Thyroid gland (tissue), 4 donors: ENCODE data around the gene AGO4. TPM values are rescaled to one million over a fixed set of nuclear protein-coding genes. Genes with fewer than 3 reads are reported as not detected.
"Not testable (repeated sequence)": the region's sequence is repeated elsewhere in the genome, so short reads cannot be mapped to it uniquely, and the experiment has no call there.

ENCODE experiments used
- DNase-seq, 2 donors: peaks; one replicate each; pipeline ENCODE4 v3.0.0-alpha.2; 2019
- H3K27ac ChIP-seq, 3 donors: fragments of 200-600 bp; sonication (generic); 1 replicate in 2 of 3; 2 replicates in 1 of 3; pipeline ENCODE4 v1.5.1; 2016 to 2019; ENCODE audit warnings: mild to moderate bottlenecking in 1 of 3, moderate library complexity in 1 of 3
- H3K27me3 ChIP-seq: fragments of 200-600 bp; sonication (generic); one replicate; pipeline ENCODE4 v1.5.1; 2019
- H3K36me3 ChIP-seq, 2 donors: fragments of 200-600 bp; sonication (generic); one replicate each; pipeline ENCODE4 v1.5.1; 2016 to 2019
- H3K4me1 ChIP-seq, 2 donors: fragments of 200-600 bp; sonication (generic); one replicate each; pipeline ENCODE4 v1.5.1; 2017 to 2019
- H3K4me3 ChIP-seq, 3 donors: fragments of 200-600 bp; sonication (generic); replicated peaks in 1 of 3; 1 replicate in 2 of 3; 2 replicates in 1 of 3; pipeline ENCODE4 v1.5.1; 2016; ENCODE audit warnings: mild to moderate bottlenecking in 1 of 3
- H3K9me3 ChIP-seq: fragments of 200-600 bp; sonication (generic); one replicate; pipeline ENCODE4 v1.5.1; 2017
- POLR2A ChIP-seq, 2 donors: fragments of 450-650 bp; IDR thresholded peaks; one replicate each; pipeline ENCODE4 v1.6.1; 2017; ENCODE audit warnings: antibody characterized with exemption in 2 of 2, mild to moderate bottlenecking in 2 of 2, moderate library complexity in 1 of 2
- WGBS, 2 donors: methylation state at CpG; one replicate each; pipeline ENCODE4 v1.1.5; 2017; 5-methylcytosine and 5-hydroxymethylcytosine counted together
- intact Hi-C: fragments of 100-400 bp; cut with DNase I; formaldehyde crosslinking; loops from one replicate; pipeline ENCODE4 v1.15.1; 2023
- total RNA-seq, 4 donors: library from RNA; depleted of rRNA; stranded (reverse); fragments of >200 nt; gene quantifications; one replicate each; pipeline ENCODE4 v1.2.3, GENCODE V29; 2016
- TF ChIP-seq, protein P1 (sequence below), 6 experiments: fragments of 200-600 bp in 3 of 6; fragments of 450-650 bp in 3 of 6; sonication (generic) in 3 of 6; IDR thresholded peaks; one replicate each; pipeline ENCODE4 v1.5.1; 2016 to 2019; ENCODE audit warnings: antibody characterized with exemption in 6 of 6, mild to moderate bottlenecking in 2 of 6, inconsistent platforms in 1 of 6, moderate library complexity in 1 of 6

AGO4 gene
- total RNA-seq, 4 donors from 2014 or later = 10.2 to 25.4 (median 13.2) TPM

DNA sequence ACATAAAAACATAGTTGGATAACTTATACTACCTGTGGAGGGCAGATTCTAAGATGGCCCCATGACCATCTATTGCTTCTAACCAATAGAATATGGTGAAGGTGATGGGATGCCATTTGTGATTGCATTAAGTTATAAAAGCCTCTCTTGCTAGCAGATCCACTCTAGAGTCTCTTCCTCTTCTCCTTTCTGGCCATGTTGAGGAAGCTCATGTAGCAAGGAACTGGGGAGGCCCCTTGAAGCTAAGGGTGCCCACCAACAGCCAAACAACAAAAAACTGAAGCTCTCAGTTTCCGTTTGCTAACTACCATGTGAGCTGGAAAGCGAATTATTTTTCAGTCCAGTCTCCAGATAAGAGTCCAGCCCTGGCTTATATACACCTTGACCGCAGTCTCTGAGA is 59.2 kb downstream of the AGO4 start:
- no peaks in the 10 kb centered on the region for H3K27me3 ChIP-seq
- no peak for DNase-seq
- no peaks in the 10 kb centered on the region for H3K9me3 ChIP-seq
- no peak overlapping the region for H3K4me3 ChIP-seq
- H3K27ac ChIP-seq = no peak overlapping the region
- TF ChIP-seq, protein P1, sequence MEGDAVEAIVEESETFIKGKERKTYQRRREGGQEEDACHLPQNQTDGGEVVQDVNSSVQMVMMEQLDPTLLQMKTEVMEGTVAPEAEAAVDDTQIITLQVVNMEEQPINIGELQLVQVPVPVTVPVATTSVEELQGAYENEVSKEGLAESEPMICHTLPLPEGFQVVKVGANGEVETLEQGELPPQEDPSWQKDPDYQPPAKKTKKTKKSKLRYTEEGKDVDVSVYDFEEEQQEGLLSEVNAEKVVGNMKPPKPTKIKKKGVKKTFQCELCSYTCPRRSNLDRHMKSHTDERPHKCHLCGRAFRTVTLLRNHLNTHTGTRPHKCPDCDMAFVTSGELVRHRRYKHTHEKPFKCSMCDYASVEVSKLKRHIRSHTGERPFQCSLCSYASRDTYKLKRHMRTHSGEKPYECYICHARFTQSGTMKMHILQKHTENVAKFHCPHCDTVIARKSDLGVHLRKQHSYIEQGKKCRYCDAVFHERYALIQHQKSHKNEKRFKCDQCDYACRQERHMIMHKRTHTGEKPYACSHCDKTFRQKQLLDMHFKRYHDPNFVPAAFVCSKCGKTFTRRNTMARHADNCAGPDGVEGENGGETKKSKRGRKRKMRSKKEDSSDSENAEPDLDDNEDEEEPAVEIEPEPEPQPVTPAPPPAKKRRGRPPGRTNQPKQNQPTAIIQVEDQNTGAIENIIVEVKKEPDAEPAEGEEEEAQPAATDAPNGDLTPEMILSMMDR (IDR thresholded peaks at IDR 0.05) = no peak
- no peak for TF ChIP-seq POLR2A (IDR thresholded peaks at IDR 0.05)
- H3K4me1 ChIP-seq = no peaks in the 10 kb centered on the region
- no peaks in the 10 kb centered on the region for H3K36me3 ChIP-seq
- WGBS, 2 donors = 77 to 81% methylated on average over 3 of the region's 3 CpGs
- intact Hi-C loops = no loop called here

DNA sequence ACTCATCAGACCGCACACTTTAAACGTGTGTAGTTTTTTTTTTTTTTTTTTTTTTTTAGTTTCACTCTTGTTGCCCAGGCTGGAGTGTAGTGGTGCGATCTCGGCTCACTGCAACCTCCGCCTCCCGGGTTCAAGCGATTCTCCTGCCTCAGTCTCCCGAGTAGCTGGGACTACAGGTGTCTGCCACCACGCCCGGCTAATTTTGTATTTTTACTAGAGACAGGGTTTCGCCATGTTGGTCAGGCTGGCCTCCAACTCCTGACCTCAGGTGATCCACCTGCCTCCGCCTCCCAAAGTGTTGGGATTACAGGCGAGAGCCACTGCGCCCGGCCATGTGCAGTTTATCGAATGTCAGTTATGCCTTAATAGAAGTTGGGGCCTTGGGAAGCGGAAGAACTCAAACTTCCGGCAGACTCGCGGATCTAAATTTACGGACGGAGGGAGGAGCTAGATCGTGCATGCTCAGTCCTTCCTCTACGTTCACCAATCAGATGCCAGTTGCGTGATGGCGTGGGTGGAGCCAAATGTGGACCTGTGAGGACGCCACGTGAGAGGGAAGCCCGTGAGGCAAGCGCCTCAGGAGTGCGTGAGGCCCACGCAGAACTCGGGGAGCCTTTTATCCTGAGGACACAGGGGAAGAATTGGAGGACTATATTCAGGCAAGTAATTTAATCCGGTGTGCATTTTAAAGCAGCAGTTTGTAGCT is 61.6 kb downstream of the AGO4 start:
- H3K9me3 ChIP-seq, intact Hi-C loops, H3K4me1 ChIP-seq, H3K4me3 ChIP-seq, H3K27ac ChIP-seq, H3K36me3 ChIP-seq, DNase-seq, H3K27me3 ChIP-seq: not testable (repeated sequence)
- 91% methylated on average over 34 of the region's 34 CpGs for WGBS, 2 donors

DNA sequence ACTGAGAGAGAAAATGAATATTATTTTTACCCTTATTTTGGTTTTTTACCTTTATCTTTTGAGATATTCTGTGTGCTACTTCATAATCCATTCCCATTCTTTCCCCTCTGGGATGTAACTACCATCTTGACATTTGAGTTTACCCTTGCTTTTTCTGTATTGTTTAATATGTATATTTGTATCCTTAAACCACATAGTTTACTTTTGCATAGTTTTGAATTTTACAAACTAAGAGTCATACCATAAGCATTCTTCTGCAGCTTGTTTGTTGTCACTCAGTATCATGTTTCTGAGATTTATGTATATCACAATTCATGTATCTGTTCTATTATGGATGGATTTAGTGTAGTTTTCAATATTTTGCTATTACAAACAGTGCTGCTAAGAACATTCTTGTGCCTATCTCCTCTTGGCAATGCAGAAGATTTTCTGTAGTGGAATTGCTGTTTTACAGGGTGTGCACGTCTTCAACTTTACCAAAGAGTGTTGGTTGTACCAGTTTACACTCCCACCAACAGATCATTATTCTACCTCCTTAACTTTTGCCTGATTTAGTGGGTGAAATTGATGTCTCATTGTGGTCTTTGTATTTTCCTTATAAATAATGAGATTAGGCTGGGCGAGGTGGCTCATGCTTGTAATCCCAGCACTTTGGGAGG is 63.0 kb downstream of the AGO4 start:
- TF ChIP-seq, protein P1 (IDR thresholded peaks at IDR 0.05) = no peak
- H3K4me3 ChIP-seq = no peak overlapping the region
- no peaks in the 10 kb centered on the region for H3K9me3 ChIP-seq
- H3K4me1 ChIP-seq = no peaks in the 10 kb centered on the region
- intact Hi-C loops = no loop called here
- H3K27ac ChIP-seq = no peak overlapping the region
- 92 to 96% methylated on average over 2 of the region's 2 CpGs for WGBS, 2 donors
- no peaks in the 10 kb centered on the region for H3K36me3 ChIP-seq
- H3K27me3 ChIP-seq = no peaks in the 10 kb centered on the region
- no peak for DNase-seq

DNA sequence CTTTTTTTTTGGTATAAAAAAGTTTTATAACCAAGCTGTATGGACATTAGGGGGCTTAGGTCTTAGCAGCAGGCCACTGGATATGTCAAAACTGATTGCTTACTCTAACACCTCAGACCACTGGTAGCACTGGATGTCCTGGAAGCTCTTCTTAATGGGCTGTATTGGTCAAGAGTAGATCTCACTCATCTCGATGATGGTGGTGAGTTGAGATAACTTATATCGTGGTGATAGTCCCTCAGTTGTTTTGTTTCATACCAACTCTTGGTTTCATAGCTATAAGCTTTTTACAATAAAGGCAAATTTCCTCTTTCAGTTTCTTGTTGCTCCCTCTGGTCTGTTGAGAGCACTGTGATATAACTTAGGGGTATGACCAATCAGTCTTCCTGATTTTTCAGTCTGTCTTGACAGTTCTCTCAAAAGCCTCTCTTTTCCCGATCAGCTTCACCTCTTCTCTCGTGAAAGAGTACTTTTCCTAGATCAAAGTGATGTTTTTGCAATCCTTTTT is 65.5 kb downstream of the AGO4 start:
- DNase-seq = no peak
- H3K27me3 ChIP-seq = no peaks in the 10 kb centered on the region
- H3K27ac ChIP-seq = no peak overlapping the region
- intact Hi-C loops = no loop called here
- no peaks in the 10 kb centered on the region for H3K4me1 ChIP-seq
- 59 to 65% methylated on average over 4 of the region's 4 CpGs for WGBS, 2 donors
- TF ChIP-seq, protein P1 (IDR thresholded peaks at IDR 0.05) = no peak
- TF ChIP-seq POLR2A (IDR thresholded peaks at IDR 0.05) = no peak
- no peak overlapping the region for H3K4me3 ChIP-seq
- H3K36me3 ChIP-seq = no peaks in the 10 kb centered on the region
- H3K9me3 ChIP-seq = no peaks in the 10 kb centered on the region

DNA sequence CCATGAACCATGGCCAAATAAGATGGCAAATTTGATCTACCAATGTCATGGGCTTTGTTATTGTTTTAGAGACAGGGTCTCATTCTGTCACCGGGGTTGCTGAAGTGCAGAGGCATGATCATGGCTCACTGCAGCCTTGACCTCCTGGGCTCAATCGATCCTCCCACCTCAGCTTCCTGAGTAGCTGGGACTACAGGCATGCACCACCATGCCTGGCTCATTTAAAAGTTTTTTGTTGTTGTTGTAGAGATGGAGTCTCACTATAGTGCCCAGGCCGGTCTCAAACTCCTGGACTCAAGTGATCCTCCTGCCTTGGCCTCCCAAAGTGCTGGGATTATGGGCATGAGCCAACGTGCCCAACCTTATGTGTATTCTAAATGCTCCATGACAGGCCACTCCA is 66.3 kb downstream of the AGO4 start:
- H3K27me3 ChIP-seq, H3K4me3 ChIP-seq, H3K27ac ChIP-seq, H3K4me1 ChIP-seq, H3K36me3 ChIP-seq, H3K9me3 ChIP-seq, DNase-seq, intact Hi-C loops: not testable (repeated sequence)
- WGBS, 2 donors = 70 to 72% methylated on average over 4 of the region's 4 CpGs

DNA sequence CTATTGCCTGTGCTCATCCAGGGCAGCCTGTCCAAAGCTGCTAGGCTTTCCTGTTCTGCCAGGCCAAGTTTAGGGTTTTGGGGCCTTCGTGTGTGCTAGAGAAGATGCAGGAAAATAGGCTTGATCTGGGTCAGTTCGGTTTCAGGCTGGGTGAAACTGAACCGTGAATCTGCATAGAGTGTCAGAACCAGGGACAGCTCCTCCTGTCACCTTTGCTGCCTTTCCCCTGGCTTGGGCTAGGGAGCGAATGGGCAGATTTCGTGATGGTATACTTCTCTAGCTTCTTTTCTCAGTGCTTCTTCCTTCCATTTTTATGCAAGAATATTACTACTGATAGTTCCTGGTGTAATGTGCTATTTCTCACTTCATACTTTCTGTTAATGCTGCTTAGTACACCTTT is 69.2 kb downstream of the AGO4 start:
- Histone ChIP-seq H3K27me3 (no peaks in the 10 kb centered on the region), H3K27ac (no peak overlapping the region), H3K9me3 (no peaks in the 10 kb centered on the region), H3K4me3 (no peak overlapping the region), H3K36me3 (no peaks in the 10 kb centered on the region), H3K4me1 (no peaks in the 10 kb centered on the region)
- DNase-seq = peak in 1 of 2 donors; percentile 2
- no peak for TF ChIP-seq POLR2A (IDR thresholded peaks at IDR 0.05)
- TF ChIP-seq, protein P1 (IDR thresholded peaks at IDR 0.05) = no peak
- WGBS, 2 donors = 32 to 36% methylated on average over 5 of the region's 5 CpGs
- intact Hi-C loops = no loop called here
